ENCODE measurements around the gene APOL1.

- TF ChIP-seq CTCF (IDR thresholded peaks at IDR 0.05; ENCODE audit: borderline replicate concordance, extremely low read depth, low read length, poor library complexity, severe bottlenecking) (no peak), EZH2 (IDR thresholded peaks at IDR 0.05; ENCODE audit: borderline replicate concordance, low read depth, low read length, severe bottlenecking) (no peak)
Observed at GRCh38 chr22:36234213-36234612, 18.7 kb upstream of the APOL1 start.
